SK-N-SH (cell line): Measurements from ENCODE around the gene TDP2. TPM values are rescaled to one million over a fixed set of nuclear protein-coding genes. Genes with fewer than 3 reads are reported as not detected.

Source experiments
- CTCF ChIA-PET: fragments of 300-600, 350-600 bp; formaldehyde crosslinking; extraction: SDS; loops from one replicate; lab custom pipeline; 2021; lab: Yijun Ruan, JAX
- POLR2A ChIA-PET: fragments of 350-600 bp; sonication (Branson Sonifier 250); formaldehyde crosslinking; extraction: SDS; loops from one replicate; lab custom pipeline; 2020; ENCODE audit warnings: antibody characterized with exemption, inconsistent platforms; lab: Yijun Ruan, JAX
- DNase-seq: peaks from one replicate; pipeline ENCODE4 v3.0.0; 2012
- H2AFZ ChIP-seq: fragments of 200-600 bp; sonication (generic); 2 replicates; pipeline ENCODE4 v1.8.1; 2016; ENCODE audit warnings: antibody characterized with exemption, mild to moderate bottlenecking, low read depth
- H3F3A ChIP-seq: fragments of 200-600 bp; sonication (generic); replicated peaks from 2 replicates; pipeline ENCODE3; 2016; ENCODE audit warnings: antibody characterized with exemption, mild to moderate bottlenecking; ENCODE audit not compliant: insufficient read depth
- H3K27ac ChIP-seq, 2 experiments: fragments of 200-500 bp in 1 of 2; fragments of 200-600 bp in 1 of 2; sonication (Bioruptor generic) in 1 of 2; sonication (generic), shearing (Covaris generic) in 1 of 2; 2 replicates each; pipeline versions ENCODE4 v1.5.1 to v1.6.1; 2014 to 2016; ENCODE audit warnings: low read depth in 2 of 2, inconsistent platforms in 1 of 2, low read length in 1 of 2, mild to moderate bottlenecking in 1 of 2, mixed read lengths in 1 of 2
- H3K27me3 ChIP-seq: fragments of 200-600 bp; sonication (generic), shearing (Covaris generic); 2 replicates; pipeline ENCODE4 v1.6.1; 2016; ENCODE audit warnings: mixed run types; ENCODE audit not compliant: insufficient read depth
- H3K36me3 ChIP-seq, 2 experiments: fragments of 200-500 bp in 1 of 2; fragments of 200-600 bp in 1 of 2; sonication (Bioruptor generic) in 1 of 2; sonication (generic) in 1 of 2; replicated peaks in 1 of 2; 2 replicates each; pipeline versions ENCODE3 to v1.5.1; 2014 to 2016; ENCODE audit warnings: low read length in 1 of 2, mild to moderate bottlenecking in 1 of 2; ENCODE audit not compliant: insufficient read depth in 2 of 2, control insufficient read depth in 1 of 2
- H3K4me1 ChIP-seq, 2 experiments: fragments of 200-500 bp in 1 of 2; fragments of 200-600 bp in 1 of 2; sonication (Bioruptor generic) in 1 of 2; sonication (generic), shearing (Covaris generic) in 1 of 2; 2 replicates each; pipeline versions ENCODE4 v1.5.1 to v1.6.1; 2014 to 2016; ENCODE audit warnings: low read depth in 1 of 2, low read length in 1 of 2, mixed run types in 1 of 2; ENCODE audit not compliant: insufficient read depth in 2 of 2, control insufficient read depth in 1 of 2
- H3K4me2 ChIP-seq: fragments of 200-600 bp; sonication (generic), shearing (Covaris generic); 2 replicates; pipeline ENCODE4 v1.6.1; 2017; ENCODE audit warnings: mixed run types
- H3K4me3 ChIP-seq, 2 experiments: fragments of 200-500 bp in 1 of 2; fragments of 200-600 bp in 1 of 2; sonication (Bioruptor generic) in 1 of 2; sonication (generic), shearing (Covaris generic) in 1 of 2; 2 replicates each; pipeline versions ENCODE4 v1.5.1 to v1.8.1; 2014 to 2016; ENCODE audit warnings: low read depth in 2 of 2, inconsistent platforms in 1 of 2, low read length in 1 of 2, mild to moderate bottlenecking in 1 of 2, mixed read lengths in 1 of 2, moderate library complexity in 1 of 2
- H3K79me2 ChIP-seq: fragments of 200-600 bp; sonication (generic); 2 replicates; pipeline ENCODE4 v1.8.1; 2017; ENCODE audit warnings: mild to moderate bottlenecking; ENCODE audit not compliant: insufficient read depth
- H3K9ac ChIP-seq: fragments of 200-600 bp; sonication (generic); 2 replicates; pipeline ENCODE4 v1.6.1; 2017; ENCODE audit warnings: mixed run types
- H3K9me2 ChIP-seq: fragments of 200-600 bp; sonication (generic); 2 replicates; pipeline ENCODE4 v1.6.1; 2017; ENCODE audit warnings: mixed run types
- H3K9me3 ChIP-seq: fragments of 200-600 bp; sonication (generic); 2 replicates; pipeline ENCODE4 v1.6.1; 2017; ENCODE audit warnings: mixed run types, mild to moderate bottlenecking, moderate library complexity
- H4K20me1 ChIP-seq: fragments of 200-600 bp; sonication (generic); 2 replicates; pipeline ENCODE4 v1.6.1; 2017; ENCODE audit warnings: mild to moderate bottlenecking, mixed run types; ENCODE audit not compliant: insufficient read depth
- EP300 ChIP-seq, 2 experiments: IDR thresholded peaks; 2 replicates each; pipeline versions ENCODE4 v1.4.0 to v1.6.1; 2012; ENCODE audit warnings: borderline replicate concordance in 1 of 2, low read depth in 1 of 2, low read length in 1 of 2
- EZH2phosphoT487 ChIP-seq: fragments of 200-600 bp; sonication (generic); IDR thresholded peaks from 2 replicates; pipeline ENCODE4 v1.6.1; 2017; ENCODE audit warnings: low read depth, mixed run types, mild to moderate bottlenecking, antibody characterized with exemption, moderate library complexity, borderline replicate concordance
- FOXM1 ChIP-seq: IDR thresholded peaks from 2 replicates; pipeline ENCODE4 v1.4.0; 2012; ENCODE audit warnings: low read depth, mild to moderate bottlenecking
- GATA2 ChIP-seq: sonication (generic); formaldehyde crosslinking; IDR thresholded peaks from 2 replicates; pipeline ENCODE4 v1.5.0; 2020; ENCODE audit warnings: mild to moderate bottlenecking, missing genetic modification reagents
- JUND ChIP-seq: IDR thresholded peaks from 2 replicates; pipeline ENCODE4 v1.4.0; 2012
- MAX ChIP-seq: IDR thresholded peaks from 2 replicates; pipeline ENCODE4 v1.4.0; 2012; ENCODE audit warnings: low read depth
- MEF2A ChIP-seq: IDR thresholded peaks from 2 replicates; pipeline ENCODE4 v1.4.0; 2012; ENCODE audit warnings: low read depth, borderline replicate concordance
- NFIC ChIP-seq: IDR thresholded peaks from 2 replicates; pipeline ENCODE4 v1.4.0; 2012; ENCODE audit warnings: borderline replicate concordance
- RAD21 ChIP-seq: IDR thresholded peaks from 2 replicates; pipeline ENCODE4 v1.6.1; 2012; ENCODE audit warnings: mild to moderate bottlenecking, low read length
- RCOR1 ChIP-seq: fragments of 150-350 bp; IDR thresholded peaks from 2 replicates; pipeline ENCODE4 v1.6.1; 2017; ENCODE audit warnings: antibody characterized with exemption, low read length
- REST ChIP-seq: IDR thresholded peaks from 2 replicates; pipeline ENCODE4 v1.6.1; 2012; ENCODE audit warnings: mild to moderate bottlenecking, low read depth, low read length, moderate library complexity
- RFX5 ChIP-seq: IDR thresholded peaks from 2 replicates; pipeline ENCODE4 v1.6.1; 2012; ENCODE audit warnings: mild to moderate bottlenecking, improper control_type of control experiment, low read length
- RXRA ChIP-seq: IDR thresholded peaks from 2 replicates; pipeline ENCODE4 v1.4.0; 2012; ENCODE audit warnings: low read depth, mild to moderate bottlenecking, borderline replicate concordance
- SMC3 ChIP-seq: IDR thresholded peaks from 2 replicates; pipeline ENCODE4 v1.6.1; 2012; ENCODE audit warnings: low read depth, low read length, improper control_type of control experiment
- TCF12 ChIP-seq: IDR thresholded peaks from 2 replicates; pipeline ENCODE4 v1.4.0; 2012
- TEAD4 ChIP-seq: IDR thresholded peaks from 2 replicates; pipeline ENCODE4 v1.4.0; 2012; ENCODE audit warnings: mild to moderate bottlenecking, borderline replicate concordance; ENCODE audit not compliant: insufficient read depth
- WGBS: methylation state at CpG from one replicate; pipeline ENCODE4 v1.1.6; 2017; ENCODE audit warnings: low lambda C conversion rate; 5-methylcytosine and 5-hydroxymethylcytosine counted together
- polyA plus RNA-seq, 3 experiments: library from polyadenylated mRNA; depleted of rRNA; stranded (reverse); fragments of >200 nt; gene quantifications; 2 replicates each; pipeline ENCODE4 v1.2.3, GENCODE V29; 2012
- TF ChIP-seq, protein P1 (sequence below): fragments of 150-350 bp; IDR thresholded peaks from 2 replicates; pipeline ENCODE4 v1.6.1; 2017; ENCODE audit warnings: antibody characterized with exemption, low read length, low read depth, borderline replicate concordance
- TF ChIP-seq, protein P2 (sequence below): fragments of 150-350 bp; IDR thresholded peaks from 2 replicates; pipeline ENCODE4 v1.6.1; 2016; ENCODE audit warnings: mild to moderate bottlenecking, low read depth, low read length

The TDP2 gene
- polyA plus RNA-seq, 1 of the 3 experiments (the other 2 are of a cell fraction), result 20.0 TPM

DNA sequence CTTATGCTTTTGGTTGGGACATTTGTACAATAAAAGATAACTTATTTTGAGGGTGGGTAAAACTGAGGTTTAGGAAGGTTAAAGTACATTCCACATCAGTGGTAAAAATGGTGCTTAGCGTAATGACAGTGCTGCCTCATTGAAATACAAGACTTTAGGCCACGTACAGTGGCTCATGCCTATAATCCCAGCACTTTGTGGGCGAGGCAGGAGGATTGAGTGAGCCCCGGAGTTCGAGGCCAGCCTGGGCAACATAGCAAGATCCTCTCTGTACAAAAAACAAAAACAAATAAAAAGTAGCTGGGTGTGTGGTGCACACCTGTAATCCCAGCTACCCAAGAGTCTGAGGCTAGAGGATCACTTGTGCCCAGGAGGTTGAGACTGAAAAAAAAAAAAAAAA is 18.4 kb downstream of the TDP2 start:
- 80% methylated on average over 5 of the region's 5 CpGs for WGBS
- Histone ChIP-seq H3K79me2 (no peaks in the 10 kb centered on the region), H2AFZ (no peak overlapping the region), H3K27me3 (no peaks in the 10 kb centered on the region), H3K9me3 (no peaks in the 10 kb centered on the region), H3F3A (peaks cover 4% of the 10 kb centered on the region), H3K9ac (no peak overlapping the region), H3K36me3 (peaks cover 24 to 32% of the 10 kb centered on the region in 2 experiments), H3K4me2 (no peak overlapping the region), H3K27ac (no peak overlapping the region), H3K4me3 (no peak overlapping the region), H4K20me1 (no peaks in the 10 kb centered on the region; the same call in 1 of the 2 replicates), H3K4me1 (peaks cover 0 to 3% of the 10 kb centered on the region in 2 experiments; a peak in 3 of 4 replicates), H3K9me2 (no peaks in the 10 kb centered on the region)
- DNase-seq, result no peak
- no peak for TF ChIP-seq SMC3
- no peak for TF ChIP-seq EP300 (IDR thresholded peaks at IDR 0.05; ENCODE audit: borderline replicate concordance in 1 of 2, low read depth in 1 of 2, low read length in 1 of 2)
- TF ChIP-seq REST, result no peak
- TF ChIP-seq JUND, result no peak
- no peak for TF ChIP-seq GATA2
- CTCF ChIA-PET, result interaction anchor here (0.7 to 2.8 kb wide), 2 partner anchors 44 to 67 kb away, joined by 3 to 9 read pairs; no protein-coding TSS in a partner anchor
- POLR2A ChIA-PET, result no interaction called here

DNA sequence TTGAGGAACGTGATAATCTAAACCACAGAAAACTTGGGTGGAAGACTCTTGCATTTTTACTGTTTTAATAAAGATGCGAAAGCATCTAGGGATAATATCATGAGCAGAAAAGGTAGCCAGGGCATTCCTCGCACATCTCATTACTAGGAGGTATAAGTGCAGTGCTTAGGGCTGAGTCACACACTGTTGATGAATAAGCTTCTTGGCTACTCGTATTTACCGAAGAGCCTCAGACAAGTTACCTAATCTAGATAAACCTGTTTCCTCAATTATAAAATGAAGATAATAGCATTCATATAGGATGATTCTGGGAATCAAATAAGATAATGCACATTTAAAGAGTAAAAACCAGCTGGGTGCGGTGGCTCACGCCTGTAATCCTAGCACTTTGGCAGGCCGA is 19.9 kb downstream of the TDP2 start:
- WGBS, result 81% methylated on average over 8 of the region's 8 CpGs
- no peaks in the 10 kb centered on the region for H3K9me3 ChIP-seq
- peak overlapping the region; percentile 87; the same call in 1 of the 2 replicates for H3K4me2 ChIP-seq
- peaks cover 13 to 18% of the 10 kb centered on the region in 2 experiments for H3K36me3 ChIP-seq
- ChIA-PET CTCF (interaction anchor here (0.6 to 2.8 kb wide), 4 partner anchors 12 to 1116 kb away, joined by 3 to 9 read pairs (median 8); no protein-coding TSS in a partner anchor), POLR2A (no interaction called here)
- H4K20me1 ChIP-seq, result no peaks in the 10 kb centered on the region
- peak overlapping the region; percentile 96; the same call in 1 of the 2 replicates for H2AFZ ChIP-seq
- H3K9me2 ChIP-seq, result no peaks in the 10 kb centered on the region
- no peak overlapping the region for H3K27ac ChIP-seq
- no peak overlapping the region for H3K4me3 ChIP-seq
- H3K4me1 ChIP-seq, result peaks cover 0 to 3% of the 10 kb centered on the region in 2 experiments; a peak in 3 of 4 replicates
- H3K27me3 ChIP-seq, result no peaks in the 10 kb centered on the region
- DNase-seq, result no peak
- H3K79me2 ChIP-seq, result no peaks in the 10 kb centered on the region
- H3K9ac ChIP-seq, result no peak overlapping the region
- peaks cover 4% of the 10 kb centered on the region for H3F3A ChIP-seq
- no peak for TF ChIP-seq RXRA
- no peak for TF ChIP-seq REST
- no peak for TF ChIP-seq TCF12
- no peak for TF ChIP-seq MEF2A
- TF ChIP-seq JUND, result no peak
- TF ChIP-seq TEAD4, result no peak
- TF ChIP-seq, protein P1, sequence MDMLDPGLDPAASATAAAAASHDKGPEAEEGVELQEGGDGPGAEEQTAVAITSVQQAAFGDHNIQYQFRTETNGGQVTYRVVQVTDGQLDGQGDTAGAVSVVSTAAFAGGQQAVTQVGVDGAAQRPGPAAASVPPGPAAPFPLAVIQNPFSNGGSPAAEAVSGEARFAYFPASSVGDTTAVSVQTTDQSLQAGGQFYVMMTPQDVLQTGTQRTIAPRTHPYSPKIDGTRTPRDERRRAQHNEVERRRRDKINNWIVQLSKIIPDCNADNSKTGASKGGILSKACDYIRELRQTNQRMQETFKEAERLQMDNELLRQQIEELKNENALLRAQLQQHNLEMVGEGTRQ, result no peak
- no peak for TF ChIP-seq EZH2phosphoT487
- TF ChIP-seq, protein P2, sequence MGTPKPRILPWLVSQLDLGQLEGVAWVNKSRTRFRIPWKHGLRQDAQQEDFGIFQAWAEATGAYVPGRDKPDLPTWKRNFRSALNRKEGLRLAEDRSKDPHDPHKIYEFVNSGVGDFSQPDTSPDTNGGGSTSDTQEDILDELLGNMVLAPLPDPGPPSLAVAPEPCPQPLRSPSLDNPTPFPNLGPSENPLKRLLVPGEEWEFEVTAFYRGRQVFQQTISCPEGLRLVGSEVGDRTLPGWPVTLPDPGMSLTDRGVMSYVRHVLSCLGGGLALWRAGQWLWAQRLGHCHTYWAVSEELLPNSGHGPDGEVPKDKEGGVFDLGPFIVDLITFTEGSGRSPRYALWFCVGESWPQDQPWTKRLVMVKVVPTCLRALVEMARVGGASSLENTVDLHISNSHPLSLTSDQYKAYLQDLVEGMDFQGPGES, result no peak
- TF ChIP-seq MAX, result no peak
- no peak for TF ChIP-seq RAD21
- TF ChIP-seq GATA2, result no peak
- TF ChIP-seq NFIC, result no peak
- no peak for TF ChIP-seq FOXM1
- no peak for TF ChIP-seq RFX5
- no peak for TF ChIP-seq RCOR1
